ENCODE data around the gene PAQR8.
A peak's percentile ranks its signal among the peaks of the same experiment; 100 is the strongest.

The PAQR8 gene

GRCh38 chr6:52361945-52362442 is at the start of gene PAQR8:
Gene PAQR8 (plus strand): TSS chr6:52362151. CDS start chr6:52403214, 41,063 bp downstream.
- in situ Hi-C loops (cut with MboI; ENCODE audit: low pct_unique_long_range_greater_than_20kb, low sequenced_read_pairs), result no loop called here
- peak; percentile 79 for DNase-seq

DNA sequence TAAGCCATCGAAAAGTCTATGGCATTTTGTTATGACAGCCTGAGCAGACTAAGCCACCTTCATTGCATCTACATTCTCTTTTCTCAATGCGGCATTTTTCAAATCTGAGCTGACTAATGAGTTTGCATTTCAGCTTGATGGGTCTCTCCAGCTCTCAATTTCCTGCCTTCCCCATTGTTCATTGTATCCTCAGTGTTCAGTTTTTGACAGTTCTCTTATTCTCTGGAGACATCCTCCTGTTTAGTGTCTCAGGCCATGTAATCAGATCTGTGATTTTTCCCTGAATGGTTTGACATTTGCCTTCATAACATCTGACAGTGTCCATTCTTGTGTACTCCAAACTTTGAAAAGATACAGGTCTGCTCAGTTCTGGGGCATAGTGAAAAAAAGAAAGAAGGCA is 49.5 kb upstream of the PAQR8 start:
- DNase-seq, result no peak
- in situ Hi-C loops (cut with MboI; ENCODE audit: low pct_unique_long_range_greater_than_20kb, low sequenced_read_pairs), result no loop called here

- no peak for DNase-seq
Observed at GRCh38 chr6:52314752-52315151, 47.2 kb upstream of the PAQR8 start.

DNA sequence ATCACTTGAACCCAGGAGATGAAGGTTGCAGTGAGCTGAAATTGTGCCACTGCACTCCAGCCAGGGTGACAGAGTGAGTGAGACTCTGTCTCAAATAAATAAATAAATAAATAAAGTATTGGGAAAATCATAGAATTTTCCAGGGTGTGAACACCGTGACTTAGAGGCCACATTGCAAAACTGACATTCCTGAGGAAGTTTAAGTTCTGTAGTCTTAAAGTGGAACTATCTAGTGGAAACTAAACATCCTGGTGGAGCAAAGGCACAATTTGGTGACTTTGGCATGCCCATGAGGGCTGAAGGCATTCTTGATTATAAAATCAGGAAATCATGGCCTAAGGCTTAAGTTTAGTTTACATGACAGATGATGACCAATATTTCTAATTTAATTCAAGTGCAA is 44.7 kb upstream of the PAQR8 start:
- in situ Hi-C loops (cut with MboI; ENCODE audit: low pct_unique_long_range_greater_than_20kb, low sequenced_read_pairs), result no loop called here

More at GRCh38 chr6:52314752-52315151, 47.2 kb upstream of the PAQR8 start:
- in situ Hi-C loops (cut with MboI; ENCODE audit: low pct_unique_long_range_greater_than_20kb, low sequenced_read_pairs), result no loop called here

GRCh38 chr6:52317841-52318581 is 43.9 kb upstream of the PAQR8 start:
- peak; percentile 22 for DNase-seq
- in situ Hi-C loops (cut with MboI; ENCODE audit: low pct_unique_long_range_greater_than_20kb, low sequenced_read_pairs), result no loop called here

More for the DNA sequence above, 44.7 kb upstream of the PAQR8 start:
- no peak for DNase-seq

- in situ Hi-C loops (cut with MboI; ENCODE audit: low pct_unique_long_range_greater_than_20kb, low sequenced_read_pairs), result no loop called here
- no peak for DNase-seq
Observed at GRCh38 chr6:52324189-52324588, 37.8 kb upstream of the PAQR8 start.

DNA sequence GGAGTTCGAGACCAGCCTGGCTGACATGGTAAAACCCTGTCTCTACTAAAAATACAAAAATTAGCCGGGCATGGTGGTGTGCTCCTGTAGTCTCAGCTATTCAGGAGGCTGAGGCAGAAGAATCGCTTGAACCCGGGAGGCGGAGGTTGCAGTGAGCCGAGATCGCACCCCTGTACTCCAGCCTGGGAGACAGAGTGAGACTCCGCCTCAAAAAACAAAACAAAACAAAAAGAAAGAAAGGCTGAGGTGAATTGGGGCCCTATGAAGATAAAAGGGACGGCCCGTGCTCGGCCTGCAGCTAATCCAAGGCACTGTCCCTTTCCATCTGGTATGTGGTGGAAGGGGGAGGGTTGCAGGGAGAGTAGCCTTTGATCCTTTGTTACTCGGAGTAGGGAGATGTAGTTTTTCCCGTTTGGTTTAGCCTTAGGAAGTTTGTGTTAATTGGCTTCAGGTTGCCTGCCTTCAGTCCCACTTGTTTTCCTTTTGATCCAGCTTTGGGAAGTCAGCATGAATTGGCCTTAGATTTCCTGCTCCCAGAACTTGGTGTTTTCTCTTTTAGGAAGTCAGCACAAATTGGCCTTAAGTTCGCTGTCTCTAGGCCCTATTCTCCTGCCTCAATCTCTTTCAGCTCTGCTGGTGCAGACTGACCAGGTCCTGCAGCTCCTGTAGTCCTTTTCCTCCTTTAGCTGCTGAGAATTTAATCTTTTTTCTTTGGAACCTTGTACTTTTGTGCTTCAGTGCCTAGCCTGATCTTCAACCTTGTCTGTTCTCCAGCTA is 36.1 kb upstream of the PAQR8 start:
- DNase-seq, result no peak
- in situ Hi-C loops (cut with MboI; ENCODE audit: low pct_unique_long_range_greater_than_20kb, low sequenced_read_pairs), result no loop called here

- in situ Hi-C loops (cut with MboI; ENCODE audit: low pct_unique_long_range_greater_than_20kb, low sequenced_read_pairs), result no loop called here
- no peak for DNase-seq
Observed at GRCh38 chr6:52326540-52327364, 35.2 kb upstream of the PAQR8 start.

GRCh38 chr6:52328303-52328662 is 33.7 kb upstream of the PAQR8 start:
- in situ Hi-C loops (cut with MboI; ENCODE audit: low pct_unique_long_range_greater_than_20kb, low sequenced_read_pairs), result no loop called here
- no peak for DNase-seq

DNA sequence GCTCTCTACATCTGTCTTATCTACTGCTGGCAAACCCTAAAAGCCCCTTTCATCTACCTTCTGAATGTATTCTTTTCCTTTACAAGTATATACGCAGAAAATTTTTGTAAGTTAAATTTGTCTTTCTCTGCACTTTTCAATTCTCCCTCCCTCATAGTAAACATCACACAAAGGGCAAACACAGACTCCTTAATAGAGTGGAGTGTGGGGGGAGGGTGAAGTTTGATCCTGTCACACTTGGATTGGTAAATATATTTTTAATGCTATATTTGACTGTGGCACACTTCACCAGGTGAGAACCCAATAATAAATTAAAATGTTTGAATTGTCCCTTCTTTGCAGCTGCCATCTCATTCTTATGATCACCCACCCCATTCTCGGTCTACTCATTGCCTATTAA is 33.2 kb upstream of the PAQR8 start:
- no peak for DNase-seq
- in situ Hi-C loops (cut with MboI; ENCODE audit: low pct_unique_long_range_greater_than_20kb, low sequenced_read_pairs), result no loop called here

DNA sequence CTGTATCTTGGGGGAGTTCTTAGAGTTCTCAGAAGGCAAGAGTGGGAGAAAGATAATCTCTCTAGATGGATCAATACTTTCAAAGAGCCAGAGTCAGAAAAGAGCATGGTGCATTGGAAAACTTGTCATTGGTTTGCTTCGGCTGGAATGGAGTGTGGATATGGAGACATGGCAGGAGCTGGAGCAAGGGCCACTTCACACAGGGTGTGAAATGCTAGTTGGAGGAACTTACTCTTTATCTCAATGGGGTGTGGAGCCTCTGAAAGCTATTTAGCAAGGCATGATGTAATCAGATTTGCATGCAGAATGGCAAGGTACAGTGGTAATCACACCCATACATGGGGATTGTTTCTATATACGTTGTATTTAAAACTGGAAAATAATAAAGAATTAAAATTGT is 31.5 kb upstream of the PAQR8 start:
- in situ Hi-C loops (cut with MboI; ENCODE audit: low pct_unique_long_range_greater_than_20kb, low sequenced_read_pairs), result no loop called here
- no peak for DNase-seq

- in situ Hi-C loops (cut with MboI; ENCODE audit: low pct_unique_long_range_greater_than_20kb, low sequenced_read_pairs), result no loop called here
- DNase-seq, result no peak
Observed at GRCh38 chr6:52331793-52332457, 30.0 kb upstream of the PAQR8 start.

DNA sequence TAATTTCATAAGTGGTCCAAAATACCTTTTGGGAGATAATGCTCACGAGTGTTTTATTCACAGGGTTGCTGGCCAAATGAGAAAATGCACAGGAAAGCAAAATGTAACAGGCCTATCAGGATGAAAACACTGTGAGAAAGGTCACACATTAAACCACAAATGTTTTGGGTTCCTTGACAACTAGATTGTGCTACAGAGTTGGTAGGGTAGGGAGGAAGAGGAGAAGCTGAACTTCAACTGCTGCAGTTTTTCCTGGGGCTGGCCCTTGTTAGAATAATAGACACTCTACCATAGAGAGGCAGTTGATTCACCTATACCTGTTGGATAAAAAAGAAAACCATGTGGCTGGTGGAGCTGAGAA is 28.1 kb upstream of the PAQR8 start:
- no peak for DNase-seq
- in situ Hi-C loops (cut with MboI; ENCODE audit: low pct_unique_long_range_greater_than_20kb, low sequenced_read_pairs), result no loop called here

- in situ Hi-C loops (cut with MboI; ENCODE audit: low pct_unique_long_range_greater_than_20kb, low sequenced_read_pairs), result no loop called here
- DNase-seq, result no peak
Observed at GRCh38 chr6:52335576-52335975, 26.4 kb upstream of the PAQR8 start.

GRCh38 chr6:52336919-52337561 is 24.9 kb upstream of the PAQR8 start:
- in situ Hi-C loops (cut with MboI; ENCODE audit: low pct_unique_long_range_greater_than_20kb, low sequenced_read_pairs), result no loop called here
- DNase-seq, result no peak

DNA sequence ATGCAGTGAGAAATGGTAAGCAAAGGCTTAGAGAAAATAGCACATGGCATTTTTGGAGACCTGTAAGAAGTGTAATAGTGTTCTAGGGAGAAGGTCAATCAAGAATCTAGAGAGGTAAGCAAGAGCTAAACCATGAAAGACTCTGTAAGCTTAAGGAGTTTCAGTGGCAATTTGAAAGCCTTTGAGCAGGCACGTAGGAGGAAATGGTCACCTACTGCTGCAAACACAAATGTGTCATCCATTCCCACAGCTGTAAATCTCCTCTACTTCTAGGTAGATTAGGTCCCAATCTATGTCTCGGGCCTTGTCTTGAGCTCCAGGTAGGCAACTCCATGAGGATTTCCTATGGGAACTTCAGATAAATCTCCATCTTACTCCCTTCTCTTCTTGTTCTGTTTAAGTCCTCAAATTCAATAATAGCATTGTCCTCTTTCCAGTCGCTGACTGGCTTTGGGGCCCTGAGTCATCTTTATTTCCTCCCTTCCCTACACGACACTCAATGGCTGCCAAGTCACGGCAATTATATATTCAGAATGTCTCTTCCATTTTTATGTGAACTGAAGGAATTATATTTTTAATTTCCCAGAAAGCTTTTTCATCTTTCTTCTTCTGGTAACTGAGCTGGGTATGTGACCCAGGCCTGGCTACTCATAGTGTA is 24.2 kb upstream of the PAQR8 start:
- no peak for DNase-seq
- in situ Hi-C loops (cut with MboI; ENCODE audit: low pct_unique_long_range_greater_than_20kb, low sequenced_read_pairs), result no loop called here

GRCh38 chr6:52340603-52340880 is 21.4 kb upstream of the PAQR8 start:
- in situ Hi-C loops (cut with MboI; ENCODE audit: low pct_unique_long_range_greater_than_20kb, low sequenced_read_pairs), result no loop called here
- no peak for DNase-seq

DNA sequence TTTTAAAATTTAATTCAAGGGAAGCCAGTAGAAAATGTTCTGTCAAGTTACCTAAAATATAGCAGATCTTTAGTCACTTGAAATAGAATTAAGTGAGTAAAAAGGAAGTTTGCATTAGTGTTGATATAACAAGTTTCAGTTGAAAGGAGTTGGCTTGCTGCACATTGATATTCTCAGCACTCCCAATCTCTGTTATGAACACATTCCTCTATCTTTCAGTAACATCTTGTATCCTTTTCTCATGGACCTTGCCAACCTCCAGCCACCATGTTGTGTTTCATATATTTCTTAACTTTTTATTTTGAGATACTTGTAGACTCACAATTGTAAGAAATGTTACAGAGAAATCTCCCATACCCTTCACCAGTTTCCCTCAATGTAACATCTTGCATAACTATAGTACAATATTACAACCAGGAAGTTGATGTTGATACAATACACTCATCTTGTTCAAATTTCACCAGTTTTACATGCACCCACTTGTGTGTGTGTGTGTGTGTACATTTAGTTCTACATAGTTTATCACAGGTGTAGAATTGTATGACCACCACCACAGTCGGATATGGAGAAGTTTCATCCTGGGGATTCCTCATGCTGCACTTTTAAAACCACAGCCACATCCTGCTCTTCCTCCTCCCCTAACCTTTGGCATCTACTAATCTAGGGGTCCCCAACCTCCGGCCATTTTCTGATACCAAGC is 20.2 kb upstream of the PAQR8 start:
- in situ Hi-C loops (cut with MboI; ENCODE audit: low pct_unique_long_range_greater_than_20kb, low sequenced_read_pairs), result no loop called here
- peak; percentile 7 for DNase-seq
